GM21723 (cell line): Measurements from ENCODE around the gene GAS6.
"Not testable (repeated sequence)": the region's sequence is repeated elsewhere in the genome, so short reads cannot be mapped to it uniquely, and the experiment has no call there.

Experiments used
- ATAC-seq: cut with Tn5 transposase; IDR thresholded peaks from one replicate; pipeline ENCODE4 v1.9.1; 2021; ENCODE audit warnings: mild to moderate bottlenecking, moderate library complexity; ENCODE audit not compliant: unreplicated experiment

GAS6 gene

DNA sequence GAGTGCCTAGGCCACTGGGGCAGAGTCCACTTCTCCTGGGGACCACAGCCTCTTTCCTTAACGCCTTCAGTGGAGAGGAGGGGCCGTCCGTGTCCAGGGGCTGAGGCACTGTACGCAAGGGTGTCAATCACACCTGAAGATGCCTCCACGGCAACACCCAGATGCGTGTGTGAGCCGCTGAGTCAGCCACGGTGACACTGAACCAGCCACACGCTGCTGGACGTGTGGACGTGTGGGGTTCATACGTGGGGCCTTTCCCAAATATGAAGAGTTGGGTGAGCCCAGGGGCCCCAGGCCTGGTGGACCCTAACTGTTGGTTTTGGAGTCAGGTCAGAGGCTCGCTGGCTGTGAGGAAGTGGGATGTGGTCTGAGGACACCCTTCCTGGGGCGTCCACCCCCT lies 53.2 kb downstream of the GAS6 start:
- no peak for ATAC-seq

DNA sequence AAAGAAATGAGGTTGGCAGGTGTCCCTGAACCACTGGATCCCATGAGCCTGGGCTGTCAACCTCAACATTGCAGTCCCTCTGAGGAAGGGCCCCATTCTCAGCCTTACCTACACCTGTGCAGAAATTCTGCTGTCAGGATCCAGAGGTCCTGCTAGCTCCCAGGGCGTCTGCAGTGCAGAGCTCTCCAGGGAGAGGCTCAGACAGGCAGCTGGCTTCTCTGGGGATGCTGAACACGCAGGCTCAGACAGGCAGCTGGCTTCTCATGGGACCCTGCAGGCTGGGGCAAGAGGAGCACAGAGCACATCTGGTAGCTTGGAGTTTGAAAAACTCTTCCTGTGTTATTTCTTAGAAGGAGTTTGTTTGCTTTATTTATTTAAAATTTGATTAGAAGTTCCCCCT lies 53.9 kb downstream of the GAS6 start:
- no peak for ATAC-seq

DNA sequence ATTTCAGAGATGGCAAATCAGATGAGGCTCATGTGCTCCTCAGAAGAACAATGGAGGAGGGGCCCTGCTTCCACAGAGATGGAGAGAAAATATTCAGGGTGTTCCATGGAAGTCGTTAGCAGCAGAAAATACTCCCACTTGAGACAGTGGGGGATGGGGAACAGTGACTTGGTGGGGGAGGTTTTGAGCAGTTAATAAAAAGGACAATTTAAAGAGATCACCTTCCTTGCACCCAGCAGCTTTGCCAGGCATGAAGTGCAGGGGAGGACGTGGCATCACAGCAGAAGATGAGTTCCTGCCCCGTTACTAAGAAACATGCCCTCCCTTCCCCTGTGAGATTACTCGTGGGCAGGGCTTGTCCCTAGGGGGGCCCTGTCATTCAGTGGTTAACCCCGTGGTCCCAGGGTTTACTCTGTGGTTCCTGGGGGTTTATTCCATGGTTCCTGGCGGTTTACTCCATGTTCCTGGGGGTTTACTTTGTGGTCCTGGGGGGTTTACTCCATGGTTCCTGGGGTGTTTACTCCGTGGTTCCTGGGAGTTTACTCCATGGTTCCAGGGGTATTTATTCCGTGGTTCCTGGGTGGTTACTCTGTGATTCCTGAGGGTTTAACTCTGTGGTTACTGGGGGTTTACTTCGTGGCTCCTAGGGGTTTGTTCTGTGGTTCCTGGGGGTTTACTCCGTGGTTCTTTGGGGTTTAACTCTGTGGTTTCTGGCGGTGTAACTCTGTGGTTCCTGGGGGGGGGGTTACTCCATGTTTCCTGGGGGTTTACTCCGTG lies 55.6 kb downstream of the GAS6 start:
- ATAC-seq, result no peak

DNA sequence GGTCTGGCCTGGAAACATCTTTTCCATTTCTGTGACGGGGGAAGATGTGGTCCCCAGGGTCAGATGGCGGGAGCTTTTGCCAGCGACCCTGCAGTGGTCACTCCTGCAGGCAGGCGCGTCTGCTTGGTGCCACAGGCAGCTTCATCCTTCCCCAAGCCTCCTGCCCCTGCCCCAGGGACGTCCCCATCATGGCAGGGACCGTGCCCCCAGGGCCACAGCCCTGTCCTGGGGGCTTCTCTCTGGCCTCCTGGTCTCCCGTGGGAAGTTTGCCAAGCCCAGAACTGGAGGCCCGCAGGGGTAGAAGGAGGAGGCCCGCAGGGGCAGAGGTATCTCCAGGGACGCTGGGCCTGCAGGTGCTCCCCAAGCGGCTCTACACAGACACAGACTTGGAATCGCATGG lies 57.4 kb downstream of the GAS6 start:
- no peak for ATAC-seq

DNA sequence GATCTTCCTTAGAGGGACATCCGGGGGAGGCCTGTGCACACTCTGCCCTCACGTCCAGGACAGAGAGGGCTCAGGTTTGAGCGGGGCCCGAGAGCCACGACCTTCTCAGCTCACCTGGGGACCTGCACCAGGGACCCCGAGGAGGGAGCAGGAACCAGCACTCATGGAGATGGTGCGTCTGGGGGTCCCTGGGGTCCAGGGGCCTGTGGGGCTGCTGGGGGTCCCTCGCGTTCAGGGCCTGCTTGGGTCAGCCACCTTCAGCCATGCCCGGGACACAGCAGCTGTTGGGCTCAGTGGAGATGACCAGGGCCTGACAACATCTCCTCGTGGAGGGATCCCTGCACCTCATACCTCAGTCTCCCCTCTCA lies 57.8 kb downstream of the GAS6 start:
- ATAC-seq, result no peak

DNA sequence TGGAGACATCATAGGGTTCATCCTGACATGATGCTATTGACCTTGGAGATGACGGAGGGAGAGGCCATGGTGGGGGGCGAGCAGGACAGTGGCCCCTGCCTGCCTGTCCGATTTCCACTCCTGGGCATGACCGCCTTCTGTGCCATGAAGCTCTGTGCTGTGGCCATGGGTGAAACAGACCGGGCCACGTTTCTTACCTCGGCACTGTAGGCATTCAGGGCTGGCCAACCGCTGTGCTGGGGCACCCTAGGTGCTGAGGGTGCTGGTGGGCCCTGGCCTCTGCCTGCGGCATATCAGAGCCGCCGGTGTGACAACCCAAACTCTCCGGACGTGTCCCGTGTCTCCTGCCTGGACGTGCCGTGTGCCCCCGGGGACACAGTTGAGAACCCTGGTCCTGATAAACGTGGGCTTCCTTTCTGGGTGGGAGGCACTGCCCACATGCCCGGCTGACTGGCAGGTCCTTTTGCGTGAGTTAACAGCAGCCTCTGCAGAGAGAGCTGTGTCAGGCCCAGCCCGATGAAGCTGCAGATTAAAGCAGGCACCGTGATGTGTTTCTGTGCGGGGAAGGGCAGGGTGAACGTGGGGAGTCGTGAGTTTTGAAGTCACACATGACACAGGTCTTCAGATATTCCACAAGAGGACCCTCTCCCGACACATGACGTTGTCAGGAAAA lies 58.3 kb downstream of the GAS6 start:
- ATAC-seq, result no peak

DNA sequence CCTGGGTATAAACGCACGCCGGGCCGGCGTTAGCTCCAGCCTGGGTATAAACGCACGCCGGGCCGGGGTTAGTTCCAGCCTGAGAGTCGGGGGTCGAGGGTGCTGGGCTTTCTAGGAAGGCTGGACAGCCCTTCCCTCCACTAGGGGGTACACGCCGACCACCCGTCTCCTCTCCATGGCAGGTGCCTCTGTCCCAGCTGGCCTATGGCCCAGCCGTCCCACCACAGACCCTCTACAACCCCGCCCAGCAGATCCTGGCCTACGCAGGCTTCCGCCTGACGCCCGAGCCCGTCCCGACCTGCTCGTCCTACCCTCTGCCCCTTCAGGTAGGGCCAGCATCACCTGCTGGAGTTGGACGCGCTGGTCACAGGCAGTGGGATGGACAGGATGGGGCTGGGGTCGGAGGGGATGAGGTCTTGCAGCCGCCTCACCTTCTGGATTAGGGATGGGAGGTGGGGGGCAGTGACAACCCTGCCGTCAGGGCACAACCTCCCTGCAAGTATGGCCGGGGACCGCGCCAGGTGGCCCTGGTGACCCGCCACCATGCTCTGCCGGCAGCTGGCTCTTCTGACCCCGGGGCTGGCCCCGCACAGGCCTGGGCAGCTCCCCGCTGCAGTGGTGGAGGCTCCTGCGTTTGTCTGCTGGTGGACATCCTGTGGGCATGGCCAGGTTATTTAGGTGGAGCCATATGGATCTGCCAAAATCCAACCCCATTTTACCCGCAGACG lies 59.0 kb downstream of the GAS6 start:
- ATAC-seq, result no peak

DNA sequence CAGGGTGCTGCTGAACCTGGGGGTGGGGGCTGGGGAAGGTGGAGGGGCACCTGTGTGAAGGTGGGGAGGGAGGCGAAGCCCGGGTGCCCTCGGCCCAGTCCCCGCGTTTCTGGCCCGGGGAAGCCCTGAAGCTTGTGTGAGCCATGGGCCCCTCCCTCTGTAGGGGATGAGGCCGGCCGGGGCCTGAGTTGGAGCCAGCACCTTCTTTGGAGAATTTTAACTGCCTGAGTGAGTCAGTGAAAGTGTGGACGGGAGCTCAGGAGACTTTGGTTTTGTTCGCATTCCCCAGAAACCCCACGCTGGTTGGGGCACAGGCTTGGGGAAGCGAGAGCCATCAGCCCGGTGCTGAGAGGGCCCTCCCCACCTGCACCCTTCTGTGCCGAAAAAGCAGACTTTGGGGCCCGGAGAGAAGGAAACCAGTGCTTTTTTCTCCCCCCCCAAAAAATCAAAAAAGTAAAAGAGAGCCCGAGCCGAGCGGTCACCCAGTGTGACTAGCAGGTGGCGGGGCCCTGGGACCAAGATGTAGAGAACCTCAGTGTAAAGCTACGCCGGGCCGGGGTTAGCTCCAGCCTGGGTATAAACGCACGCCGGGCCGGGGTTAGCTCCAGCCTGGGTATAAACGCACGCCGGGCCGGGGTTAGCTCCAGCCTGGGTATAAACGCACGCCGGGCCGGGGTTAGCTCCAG lies 59.7 kb downstream of the GAS6 start:
- ATAC-seq, result no peak

DNA sequence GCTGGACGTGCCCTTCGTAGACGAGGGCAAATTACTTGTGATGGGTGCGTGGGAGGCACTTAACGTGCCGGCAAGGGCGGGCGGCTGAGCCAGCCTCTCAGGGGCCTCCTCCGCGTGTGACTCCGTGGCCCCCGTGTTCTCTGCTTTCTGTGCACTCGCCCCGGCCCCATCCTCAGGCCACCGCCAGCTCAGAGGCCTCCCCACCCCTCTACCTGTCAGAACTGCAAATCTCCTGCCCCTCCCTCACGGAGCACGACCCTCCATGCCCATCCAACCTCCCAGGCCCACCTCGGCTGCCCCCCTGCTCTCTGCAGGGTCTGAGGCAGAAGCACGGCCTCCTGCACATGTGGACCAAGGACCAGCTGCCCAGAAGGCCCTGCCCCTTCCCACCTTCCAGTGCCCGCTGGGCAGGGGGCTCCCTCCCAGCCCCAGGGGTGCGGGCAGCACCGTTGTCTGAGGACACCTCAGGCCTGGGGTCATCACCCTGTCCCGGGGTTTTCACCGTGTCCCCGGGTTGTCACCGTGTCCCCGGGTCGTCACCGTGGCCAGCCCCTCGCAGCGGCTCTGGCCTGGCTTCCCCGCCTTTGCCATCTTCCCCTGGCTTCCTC lies 60.4 kb downstream of the GAS6 start:
- no peak for ATAC-seq

DNA sequence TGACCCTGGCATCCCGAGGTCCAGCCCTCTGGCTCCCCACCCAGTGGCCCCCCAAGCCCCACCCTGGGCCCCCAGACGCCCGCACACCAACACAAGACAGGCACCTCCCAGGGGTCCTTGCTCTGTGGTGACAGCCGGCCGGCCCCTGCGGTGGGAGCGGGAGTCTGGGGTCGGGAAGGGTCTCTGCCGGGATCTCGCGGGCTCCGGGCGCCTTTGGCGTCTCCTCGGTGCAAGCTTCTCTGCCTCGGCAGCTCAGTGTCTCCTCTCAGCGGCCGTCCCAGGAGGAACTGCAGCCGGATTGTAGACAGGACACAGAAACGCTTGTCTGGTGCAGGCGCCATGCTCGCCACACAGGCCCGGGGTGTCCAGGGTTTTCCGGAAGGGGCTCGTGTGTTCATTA lies 61.1 kb downstream of the GAS6 start:
- ATAC-seq, result no peak

DNA sequence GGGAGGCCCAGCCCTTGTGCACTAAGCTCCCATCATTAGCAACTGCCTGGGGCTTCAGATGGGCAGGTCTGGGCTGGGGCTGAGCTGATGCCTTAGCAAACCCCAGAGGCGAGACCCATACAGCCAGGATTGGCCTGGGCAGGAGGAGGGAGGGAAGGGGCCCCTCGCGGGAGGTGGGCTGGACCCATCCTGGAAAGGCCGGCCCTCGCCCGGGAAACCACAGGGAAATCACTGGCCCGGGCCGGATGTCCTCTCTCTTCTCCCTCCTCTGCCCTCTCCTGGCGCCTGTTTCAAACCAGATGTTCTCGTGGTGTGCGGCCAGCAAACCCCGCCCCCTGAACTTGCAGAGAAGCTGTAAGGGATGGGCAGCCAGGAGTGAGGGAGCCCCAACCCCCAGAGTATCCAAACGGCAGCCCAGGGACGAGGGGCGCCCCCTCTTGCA lies 61.8 kb downstream of the GAS6 start:
- ATAC-seq, result no peak

DNA sequence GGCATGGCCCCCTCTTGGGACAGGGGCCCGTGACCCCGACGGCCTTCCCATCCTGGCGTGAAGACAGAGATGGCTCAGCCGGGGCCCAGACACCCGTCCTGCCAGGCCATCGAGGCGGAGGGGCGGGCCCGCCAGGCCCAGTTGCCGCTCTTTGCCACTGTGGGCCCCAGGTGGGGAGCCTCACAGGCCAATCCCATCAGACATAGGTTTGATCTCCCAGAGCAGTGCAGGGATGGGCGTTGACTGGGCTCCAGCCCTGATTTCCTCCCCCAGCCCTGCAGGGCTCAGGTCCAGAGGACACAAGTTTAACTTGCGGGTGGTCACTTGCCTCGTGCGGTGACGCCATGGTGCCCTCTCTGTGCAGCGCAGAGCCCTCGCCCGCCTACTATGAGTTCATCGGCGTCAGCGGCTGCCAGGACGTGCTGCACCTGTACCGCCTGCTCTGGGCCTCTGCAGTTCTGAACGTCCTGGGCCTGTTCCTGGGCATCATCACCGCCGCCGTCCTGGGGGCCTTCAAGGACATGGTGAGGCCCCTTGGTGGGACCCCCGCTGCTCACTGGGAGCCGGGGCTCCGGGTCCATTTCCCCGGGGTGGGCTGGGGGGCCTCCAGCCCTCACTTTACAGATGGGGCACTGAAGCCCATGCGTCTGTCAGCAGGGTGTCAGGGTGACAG lies 62.5 kb downstream of the GAS6 start:
- ATAC-seq, result no peak

DNA sequence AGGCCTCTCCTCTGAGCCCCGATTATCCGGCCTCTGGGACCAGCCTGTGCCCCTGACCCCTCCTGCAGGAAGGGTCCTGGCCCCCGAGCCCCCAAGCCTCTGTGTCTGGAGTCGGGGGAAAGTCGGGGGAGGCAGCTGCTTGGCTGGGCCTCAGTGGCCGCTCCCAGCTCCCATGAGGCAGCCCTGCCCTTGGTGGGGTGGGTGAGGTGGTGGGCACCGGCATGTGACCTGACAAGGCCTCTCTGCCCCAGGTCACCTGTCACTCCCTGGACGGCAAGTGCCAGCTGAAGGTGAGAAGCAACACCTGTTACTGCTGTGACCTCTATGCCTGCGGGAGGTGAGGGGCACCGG lies 63.3 kb downstream of the GAS6 start:
- no peak for ATAC-seq

DNA sequence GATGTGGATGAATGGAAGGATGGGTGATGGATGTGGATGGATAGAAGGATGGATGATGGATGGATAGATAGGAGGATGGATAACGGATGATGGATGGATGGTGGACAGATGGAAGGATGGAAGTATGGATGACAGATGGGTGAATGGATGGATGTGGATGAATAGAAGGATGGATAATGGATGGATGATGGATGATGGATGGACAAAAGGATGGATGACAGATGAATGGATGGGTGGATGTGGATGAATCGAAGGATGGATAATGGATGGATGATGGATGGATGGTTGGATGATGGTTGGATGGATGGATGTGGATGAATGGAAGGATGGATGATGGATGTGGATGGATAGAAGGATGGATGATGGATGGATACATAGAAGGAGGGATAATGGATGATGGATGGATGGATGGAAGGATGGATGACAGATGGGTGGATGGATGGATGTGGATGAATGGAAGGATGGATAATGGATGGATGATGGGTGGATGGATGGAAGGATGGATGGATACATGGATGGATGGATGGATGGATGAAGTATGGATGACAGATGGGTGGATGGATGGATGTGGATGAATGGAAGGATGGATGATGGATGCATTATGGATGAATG lies 65.6 kb downstream of the GAS6 start:
- ATAC-seq, result no peak

DNA sequence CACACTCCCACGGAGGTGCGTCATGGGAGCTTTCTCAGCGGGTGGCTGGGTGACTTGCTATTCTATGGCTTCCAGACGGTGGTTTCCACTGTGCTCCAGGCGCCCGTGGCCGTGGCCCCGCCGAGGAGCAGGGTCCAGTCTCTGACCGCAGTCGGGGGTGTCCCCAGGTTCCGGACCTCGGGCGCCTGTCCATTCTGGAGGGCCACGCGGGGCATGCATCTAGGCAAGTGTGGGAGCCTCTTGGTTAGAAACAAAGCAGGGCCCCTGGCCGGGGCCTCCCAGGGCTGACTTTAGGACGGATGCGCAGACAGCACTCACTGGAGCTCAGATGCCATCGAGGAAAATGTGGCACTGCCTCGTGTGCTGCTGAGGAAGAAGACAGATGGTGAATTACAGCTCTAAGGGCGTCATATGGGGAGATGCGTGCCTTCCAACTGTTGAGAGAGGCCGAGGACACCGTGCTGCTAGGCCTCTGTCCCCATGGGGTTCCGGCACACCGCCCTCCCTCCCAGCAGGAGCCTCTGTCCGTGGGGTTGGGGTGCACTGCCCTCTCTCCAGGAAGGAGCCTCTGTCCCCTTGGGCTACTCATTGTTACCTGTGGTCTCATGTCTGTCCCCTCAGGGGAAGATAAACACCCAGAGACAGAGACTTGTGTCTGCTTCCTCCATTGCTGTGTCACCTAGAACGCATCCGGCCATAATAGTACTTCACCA lies 66.8 kb downstream of the GAS6 start:
- ATAC-seq, result no peak

DNA sequence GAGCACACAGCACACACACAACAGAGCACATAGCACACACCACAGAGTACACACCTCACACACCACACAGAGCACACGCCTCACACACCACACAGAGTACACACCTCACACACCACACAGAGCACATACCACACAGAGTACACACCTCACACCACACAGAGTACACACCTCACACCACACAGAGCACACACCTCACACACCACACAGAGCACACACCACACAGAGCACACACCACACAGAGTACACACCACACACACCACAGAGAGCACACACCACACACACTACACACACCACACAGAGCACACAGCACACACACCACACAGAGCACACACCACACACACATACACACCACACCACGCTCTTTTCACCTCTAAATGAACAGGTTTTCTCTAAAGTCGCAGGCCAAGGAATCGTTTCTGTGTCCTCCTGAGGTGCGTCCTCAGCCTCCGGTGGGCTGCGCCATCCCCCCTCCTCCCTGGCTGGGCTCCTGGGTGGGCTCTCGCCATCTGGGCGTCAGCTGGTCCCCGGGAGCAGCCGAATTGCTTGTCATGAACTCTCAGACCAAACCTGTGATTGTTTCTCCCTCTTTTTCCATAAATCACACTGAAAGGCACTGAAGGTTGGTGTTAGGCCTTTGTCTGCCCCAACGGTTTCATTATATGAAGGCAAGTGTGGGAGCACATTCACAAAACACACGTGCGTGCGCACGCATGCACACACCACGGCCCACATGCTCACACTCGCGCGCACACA lies 67.5 kb downstream of the GAS6 start:
- ATAC-seq, result no peak

DNA sequence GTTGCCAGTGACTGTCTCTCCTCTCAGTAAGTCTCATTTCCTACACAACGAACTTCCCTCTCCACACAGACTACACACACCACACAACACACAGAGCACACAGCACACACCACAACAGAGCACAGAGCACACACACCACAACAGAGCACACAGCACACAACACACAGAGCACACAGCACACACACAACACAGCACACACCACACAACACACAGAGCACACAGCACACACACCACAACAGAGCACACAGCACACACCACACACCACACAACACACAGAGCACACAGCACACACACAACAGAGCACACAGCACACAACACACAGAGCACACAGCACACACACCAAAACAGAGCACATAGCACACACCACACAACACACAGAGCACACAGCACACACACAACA lies 68.5 kb downstream of the GAS6 start:
- not testable (repeated sequence) for ATAC-seq

DNA sequence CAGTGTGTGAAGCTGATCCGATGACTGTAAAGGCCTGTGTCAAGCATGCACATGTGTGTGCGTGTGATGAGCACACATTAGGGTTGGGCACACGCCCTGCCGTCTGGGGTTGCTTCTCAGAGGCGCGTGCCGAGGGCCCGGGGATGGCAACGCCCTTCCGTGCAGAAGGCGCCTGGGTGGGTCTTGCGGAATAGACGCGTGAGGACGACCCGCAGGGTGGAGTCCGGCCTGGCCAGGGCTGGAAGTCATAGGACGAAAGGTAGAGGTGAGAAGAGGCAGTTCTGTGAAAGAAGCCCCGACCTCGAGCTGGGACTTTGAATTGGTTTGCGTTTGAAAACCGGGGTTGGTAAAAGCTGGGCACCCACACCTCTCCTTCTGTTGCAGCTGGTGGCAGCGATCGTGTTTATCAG lies 69.1 kb downstream of the GAS6 start:
- ATAC-seq, result no peak

DNA sequence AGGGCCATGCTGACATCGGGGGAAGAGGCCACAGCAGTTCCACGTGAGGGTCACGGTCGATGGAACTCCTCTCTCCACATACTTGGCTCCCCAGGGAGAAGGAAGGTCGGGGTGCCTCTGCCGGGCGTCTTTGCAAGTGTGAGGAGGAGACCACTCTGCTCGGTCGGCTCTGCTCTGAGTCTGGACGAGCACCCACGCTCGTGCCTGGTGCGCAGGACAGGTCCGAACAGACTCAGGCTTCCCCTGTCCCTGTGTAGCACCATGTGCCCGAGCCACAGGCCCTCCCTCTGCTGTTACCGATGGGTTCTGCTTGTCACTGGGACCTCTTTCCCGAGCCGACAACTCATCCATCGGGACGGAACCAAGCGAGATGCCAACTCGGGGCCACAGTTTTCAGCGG lies 69.8 kb downstream of the GAS6 start:
- no peak for ATAC-seq
